HAP-1 (cell line): ENCODE data around the gene MSX2.
A peak's percentile ranks its signal among the peaks of the same experiment; 100 is the strongest.

ENCODE experiments used
- DNase-seq, 2 experiments: peaks; one replicate each; pipeline ENCODE4 v3.0.0-alpha.2; 2016 to 2020; ENCODE audit warnings: low spot score in 2 of 2
- H3K27me3 ChIP-seq: fragments of 250-450 bp; sonication (Bioruptor Pico); 2 replicates; pipeline ENCODE4 v1.5.1; 2020; ENCODE audit warnings: low read depth, mild to moderate bottlenecking, moderate library complexity
- H3K36me3 ChIP-seq: fragments of 250-450 bp; sonication (Bioruptor Pico); replicated peaks from 2 replicates; pipeline ENCODE4 v1.5.1; 2020; ENCODE audit warnings: mild to moderate bottlenecking
- H3K4me1 ChIP-seq: fragments of 250-450 bp; sonication (Bioruptor Pico); 2 replicates; pipeline ENCODE4 v1.5.1; 2020; ENCODE audit warnings: mild to moderate bottlenecking
- H3K4me3 ChIP-seq: fragments of 250-450 bp; sonication (Bioruptor Pico); 2 replicates; pipeline ENCODE4 v1.5.1; 2020; ENCODE audit warnings: mild to moderate bottlenecking, moderate library complexity
- H3K9me3 ChIP-seq: fragments of 250-450 bp; sonication (Bioruptor Pico); 2 replicates; pipeline ENCODE4 v1.5.1; 2020; ENCODE audit warnings: mild to moderate bottlenecking, moderate library complexity
- in situ Hi-C: fragments of 300-500 bp; cut with MboI; formaldehyde crosslinking; loops from 3 replicates; pipeline ENCODE4 v1.14.3; 2020; ENCODE audit warnings: low sequenced_read_pairs, inconsistent platforms, mixed read lengths

Gene MSX2

GRCh38 chr5:174723315-174723978 lies 935 bp upstream of the MSX2 start:
- Histone ChIP-seq H3K36me3 (no peaks in the 10 kb centered on the region), H3K4me3 (peak overlapping the region; percentile 82), H3K4me1 (peaks cover 33% of the 10 kb centered on the region), H3K9me3 (no peaks in the 10 kb centered on the region), H3K27me3 (no peaks in the 10 kb centered on the region)
- in situ Hi-C loops = loop anchor here (10.0 kb wide), 1 partner anchor 139 kb away; no protein-coding TSS in a partner anchor
- no peak for DNase-seq

DNA sequence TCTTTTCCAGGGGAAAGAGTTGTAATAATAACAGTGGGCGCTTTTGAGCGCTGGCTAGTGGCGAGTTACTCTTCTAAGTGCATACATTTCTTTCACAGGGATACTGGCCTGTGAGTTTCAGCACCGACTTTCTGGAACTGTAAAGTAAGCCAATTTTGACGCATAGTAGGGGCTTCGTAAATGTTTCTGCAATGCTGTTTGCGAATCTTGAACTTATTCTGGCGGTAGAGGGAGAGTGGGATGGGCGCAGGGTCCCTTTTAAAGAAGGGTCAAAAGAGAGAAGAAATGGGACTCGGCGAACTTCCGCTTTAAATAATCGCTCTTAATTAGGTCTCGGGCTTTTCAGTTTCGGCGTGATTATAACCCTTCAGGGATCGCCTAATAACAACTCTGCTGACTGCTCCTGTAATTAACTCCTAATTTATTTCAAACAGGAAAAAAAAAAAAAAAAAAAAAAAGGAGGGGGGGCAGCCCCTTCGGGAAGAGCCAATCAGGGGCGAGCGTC lies 351 bp upstream of the MSX2 start:
- peaks cover 33% of the 10 kb centered on the region for H3K4me1 ChIP-seq
- peak overlapping the region; percentile 82 for H3K4me3 ChIP-seq
- H3K36me3 ChIP-seq = no peaks in the 10 kb centered on the region
- H3K27me3 ChIP-seq = no peaks in the 10 kb centered on the region
- DNase-seq = peak; percentile 29 to 32
- in situ Hi-C loops = loop anchor here (10.0 kb wide), 1 partner anchor 139 kb away; no protein-coding TSS in a partner anchor
- H3K9me3 ChIP-seq = no peaks in the 10 kb centered on the region

DNA sequence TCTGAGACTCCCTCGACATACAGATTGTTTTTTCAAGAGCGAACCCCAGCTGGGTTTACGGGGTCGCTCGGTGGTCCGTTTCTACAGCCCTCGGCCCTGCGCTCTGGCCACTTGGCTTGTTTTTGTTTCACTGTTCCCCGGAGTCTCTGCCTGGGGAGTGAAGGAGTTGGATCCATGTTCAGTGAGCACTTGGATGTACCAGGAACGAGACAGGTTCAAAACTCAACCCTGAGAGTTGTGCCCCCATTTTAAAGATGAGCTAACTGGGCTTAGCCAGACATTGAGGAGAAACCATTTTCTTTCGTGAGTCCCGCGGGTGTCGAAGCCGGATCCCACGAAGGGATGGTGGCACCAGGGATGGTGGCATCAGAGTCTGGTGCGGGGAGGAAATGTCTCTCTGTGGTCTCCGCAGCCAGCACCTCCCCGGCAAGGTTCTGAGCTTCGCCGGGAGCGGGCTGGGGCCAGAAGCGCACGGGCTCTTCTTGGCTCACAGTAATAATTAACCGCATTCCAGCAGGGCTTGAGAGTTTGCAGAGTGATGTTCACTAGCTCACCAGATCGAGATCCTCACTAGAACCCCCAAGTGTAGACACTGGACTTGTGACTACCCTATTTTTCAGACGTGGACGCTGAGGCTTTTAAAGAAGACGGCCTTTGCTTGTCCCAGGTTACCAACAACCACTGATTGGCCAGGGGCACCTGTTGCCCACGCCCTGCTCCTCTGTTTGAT lies 1.0 kb downstream of the MSX2 start:
- no peaks in the 10 kb centered on the region for H3K9me3 ChIP-seq
- H3K4me3 ChIP-seq = peak overlapping the region; percentile 82
- in situ Hi-C loops = loop anchor here (10.0 kb wide), 1 partner anchor 141 kb away; no protein-coding TSS in a partner anchor
- H3K36me3 ChIP-seq = peaks cover 10% of the 10 kb centered on the region; the same call in 1 of the 2 replicates
- no peaks in the 10 kb centered on the region for H3K27me3 ChIP-seq
- DNase-seq = peak; percentile 23 to 25
- peaks cover 32% of the 10 kb centered on the region for H3K4me1 ChIP-seq

GRCh38 chr5:174725991-174726601 lies 1.7 kb downstream of the MSX2 start:
- H3K4me1 ChIP-seq = peaks cover 28% of the 10 kb centered on the region
- DNase-seq = peak; percentile 31 to 54
- no peaks in the 10 kb centered on the region for H3K27me3 ChIP-seq
- H3K4me3 ChIP-seq = peak overlapping the region; percentile 82
- in situ Hi-C loops = loop anchor here (10.0 kb wide), 1 partner anchor 141 kb away; no protein-coding TSS in a partner anchor
- no peaks in the 10 kb centered on the region for H3K9me3 ChIP-seq
- peaks cover 10% of the 10 kb centered on the region; the same call in 1 of the 2 replicates for H3K36me3 ChIP-seq

DNA sequence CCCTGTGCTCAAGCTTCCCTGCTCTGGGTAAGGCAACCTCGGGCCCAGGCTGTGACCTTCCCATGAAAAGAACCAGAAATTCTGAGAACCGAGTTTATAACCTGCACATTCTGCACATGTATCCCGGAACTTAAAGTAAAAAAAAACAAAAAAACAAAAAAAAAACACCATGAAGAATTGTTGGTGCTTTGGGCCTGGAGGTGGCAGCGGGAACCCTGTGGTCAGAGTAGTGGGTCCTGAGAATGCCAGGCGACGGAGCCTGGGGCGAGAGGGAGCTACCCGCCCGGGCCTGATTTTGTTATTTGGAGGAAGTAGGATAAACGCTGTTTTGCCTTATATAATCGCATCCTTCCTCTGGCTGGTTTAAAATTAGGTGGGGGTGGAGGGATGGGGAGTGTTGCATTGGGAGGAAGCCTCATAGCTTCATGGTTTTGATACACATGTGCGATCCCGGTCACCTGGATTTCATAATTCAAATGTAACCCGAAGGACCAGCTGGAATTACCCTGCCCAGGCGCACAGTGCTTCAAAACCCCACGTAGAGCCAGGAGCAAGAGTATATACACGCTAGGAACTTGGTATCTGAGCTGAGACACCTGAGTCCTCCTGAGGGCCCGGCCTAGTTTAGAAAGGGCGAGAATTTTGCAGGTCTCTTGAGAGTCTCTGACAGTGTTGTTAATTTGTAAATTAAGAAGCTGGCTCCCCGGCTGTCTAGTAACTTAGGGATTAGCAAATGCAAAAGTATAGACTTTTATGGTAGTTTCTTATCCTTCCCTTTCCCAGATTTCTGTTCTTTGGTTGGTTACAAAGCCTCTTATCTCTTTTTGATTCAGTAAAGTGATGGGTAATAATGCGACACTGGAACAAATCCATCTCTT lies 2.8 kb downstream of the MSX2 start:
- in situ Hi-C loops = loop anchor here (10.0 kb wide), 1 partner anchor 142 kb away; no protein-coding TSS in a partner anchor
- Histone ChIP-seq H3K4me3 (peak overlapping the region; percentile 82), H3K4me1 (peaks cover 23% of the 10 kb centered on the region), H3K36me3 (peaks cover 10% of the 10 kb centered on the region; the same call in 1 of the 2 replicates), H3K27me3 (no peaks in the 10 kb centered on the region), H3K9me3 (no peaks in the 10 kb centered on the region)
- peak; percentile 53 to 62 for DNase-seq

GRCh38 chr5:174727794-174728680 lies 3.7 kb downstream of the MSX2 start:
- in situ Hi-C loops = loop anchor here (10.0 kb wide), 1 partner anchor 143 kb away; no protein-coding TSS in a partner anchor
- H3K27me3 ChIP-seq = no peaks in the 10 kb centered on the region
- H3K4me1 ChIP-seq = peaks cover 23% of the 10 kb centered on the region

GRCh38 chr5:174729075-174729680 lies 4.8 kb downstream of the MSX2 start:
- no peak for DNase-seq
- in situ Hi-C loops = loop anchor here (10.0 kb wide), 1 partner anchor 144 kb away; no protein-coding TSS in a partner anchor
- peaks cover 10% of the 10 kb centered on the region; the same call in 1 of the 2 replicates for H3K36me3 ChIP-seq
- peaks cover 24% of the 10 kb centered on the region for H3K4me1 ChIP-seq
- H3K4me3 ChIP-seq = no peak overlapping the region
- no peaks in the 10 kb centered on the region for H3K27me3 ChIP-seq
- no peaks in the 10 kb centered on the region for H3K9me3 ChIP-seq

More at GRCh38 chr5:174727794-174728680, 3.7 kb downstream of the MSX2 start:
- H3K9me3 ChIP-seq = no peaks in the 10 kb centered on the region
- peaks cover 10% of the 10 kb centered on the region; the same call in 1 of the 2 replicates for H3K36me3 ChIP-seq
- no peak overlapping the region for H3K4me3 ChIP-seq
- no peak for DNase-seq

DNA sequence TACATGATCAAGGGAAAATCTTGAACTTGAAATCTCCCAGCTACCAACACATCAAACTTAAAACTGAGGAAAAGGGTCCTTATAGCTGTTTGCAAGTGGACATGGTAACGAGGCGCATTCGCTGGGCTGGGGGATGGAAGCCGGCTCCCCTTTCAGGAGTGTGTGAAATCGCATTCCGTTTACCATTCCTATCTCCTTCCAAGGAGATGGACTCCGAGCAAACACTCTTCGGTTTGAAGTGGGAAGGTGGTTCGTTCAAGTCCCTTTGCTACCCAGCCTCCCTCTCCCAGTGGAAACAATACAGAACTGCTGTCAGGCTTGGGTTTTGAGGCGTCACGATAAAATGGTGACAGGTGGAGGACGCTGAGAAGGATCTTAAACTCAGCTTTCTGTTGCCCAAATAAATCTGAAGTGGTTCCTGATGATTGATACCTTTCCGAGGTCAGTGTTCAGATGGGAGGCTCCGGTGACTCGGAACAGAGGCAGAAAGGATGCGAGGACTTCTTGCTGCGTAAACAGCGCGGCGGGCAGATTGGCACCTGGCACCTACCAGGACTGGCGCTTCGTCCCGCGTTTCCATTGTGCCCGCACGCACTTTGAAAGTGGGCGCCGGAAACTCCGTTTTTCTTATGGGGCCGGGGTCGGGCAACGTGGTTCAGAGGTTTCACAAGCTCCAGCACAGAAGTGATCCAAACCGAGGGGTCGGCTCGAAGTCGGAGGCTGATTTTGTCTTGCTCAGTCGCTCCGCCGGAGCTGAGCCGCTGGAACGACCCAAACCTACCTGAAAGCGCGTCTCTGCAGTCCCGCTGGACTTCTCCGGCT lies 7.0 kb downstream of the MSX2 start:
- no peak overlapping the region for H3K4me3 ChIP-seq
- in situ Hi-C loops = loop anchor here (10.0 kb wide), 1 partner anchor 397 kb away; no protein-coding TSS in a partner anchor
- no peaks in the 10 kb centered on the region for H3K9me3 ChIP-seq
- peaks cover 10% of the 10 kb centered on the region; the same call in 1 of the 2 replicates for H3K36me3 ChIP-seq
- no peak for DNase-seq
- no peaks in the 10 kb centered on the region for H3K27me3 ChIP-seq
- H3K4me1 ChIP-seq = peaks cover 20% of the 10 kb centered on the region

GRCh38 chr5:174732036-174733020 lies 7.9 kb downstream of the MSX2 start:
- no peak for DNase-seq
- in situ Hi-C loops = loop anchor here (10.0 kb wide), 1 partner anchor 398 kb away; no protein-coding TSS in a partner anchor
- Histone ChIP-seq H3K4me3 (no peak overlapping the region), H3K36me3 (peaks cover 10% of the 10 kb centered on the region; the same call in 1 of the 2 replicates), H3K27me3 (no peaks in the 10 kb centered on the region), H3K4me1 (peaks cover 11% of the 10 kb centered on the region), H3K9me3 (no peaks in the 10 kb centered on the region)

GRCh38 chr5:174733091-174733690 lies 8.8 kb downstream of the MSX2 start:
- no peaks in the 10 kb centered on the region for H3K9me3 ChIP-seq
- no peak overlapping the region for H3K4me3 ChIP-seq
- DNase-seq = no peak
- H3K27me3 ChIP-seq = no peaks in the 10 kb centered on the region
- peaks cover 4% of the 10 kb centered on the region; the same call in 1 of the 2 replicates for H3K4me1 ChIP-seq
- in situ Hi-C loops = loop anchor here (10.0 kb wide), 1 partner anchor 398 kb away; no protein-coding TSS in a partner anchor
- H3K36me3 ChIP-seq = peaks cover 10% of the 10 kb centered on the region; the same call in 1 of the 2 replicates
